ENCODE results near the gene UBE2O. TPM values are rescaled to one million over a fixed set of nuclear protein-coding genes. Genes with fewer than 3 reads are reported as not detected.
A peak's percentile ranks its signal among the peaks of the same experiment; 100 is the strongest.

Gene UBE2O
- total and polyA plus RNA-seq, 4 donors = 3.3 to 71.5 (median 9.2) TPM

- TF ChIP-seq YY1 (IDR thresholded peaks at IDR 0.05) (peak; percentile 10), NR2F2 (IDR thresholded peaks at IDR 0.05) (peak; percentile 10), RAD21 (IDR thresholded peaks at IDR 0.05) (peak in 1 of 2 donors; percentile 51), HNF4A (conservative IDR thresholded peaks at IDR 0.05) (no peak), CTCF (IDR thresholded peaks at IDR 0.05; ENCODE audit: low read depth, low read length, missing input control) (peak; percentile 18)
- no peak overlapping the region for H3K9ac ChIP-seq (ENCODE audit: low read depth in 1 of 2, low read length in 2 of 2)
- no peak for DNase-seq (ENCODE audit: low spot score)
Measured at GRCh38 chr17:76370261-76370993, 82.5 kb downstream of the UBE2O start.

DNA sequence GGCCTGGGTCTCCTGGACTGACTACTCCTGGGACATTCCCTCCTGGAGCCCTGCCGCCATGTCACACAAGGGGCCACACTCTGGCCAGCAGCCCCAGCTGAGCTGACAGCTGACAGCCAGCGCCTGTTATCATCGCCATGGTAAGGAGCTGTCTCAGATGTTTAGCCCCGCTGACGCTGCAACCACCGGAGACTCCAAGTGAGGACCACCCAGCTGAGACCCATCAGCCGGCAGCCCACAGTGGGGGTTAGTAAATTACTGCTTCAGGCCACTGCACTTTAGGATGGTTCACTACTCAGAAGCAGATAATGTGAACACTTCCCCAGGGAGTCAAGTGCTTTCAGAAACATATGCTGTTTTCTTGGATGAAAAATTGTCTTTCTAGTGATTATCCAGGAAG, 83.1 kb downstream of the UBE2O start:
- 86% methylated on average over 7 of the region's 7 CpGs for WGBS
- TF ChIP-seq, protein P1, sequence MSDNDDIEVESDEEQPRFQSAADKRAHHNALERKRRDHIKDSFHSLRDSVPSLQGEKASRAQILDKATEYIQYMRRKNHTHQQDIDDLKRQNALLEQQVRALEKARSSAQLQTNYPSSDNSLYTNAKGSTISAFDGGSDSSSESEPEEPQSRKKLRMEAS (IDR thresholded peaks at IDR 0.05) = no peak
- no peak for TF ChIP-seq YY1 (IDR thresholded peaks at IDR 0.05)
- TF ChIP-seq ZBTB33 (IDR thresholded peaks at IDR 0.05) = no peak
- TF ChIP-seq NR2F2 (IDR thresholded peaks at IDR 0.05) = no peak
- no peak for TF ChIP-seq SP1 (IDR thresholded peaks at IDR 0.05)
- TF ChIP-seq FOXA2 (IDR thresholded peaks at IDR 0.05) = no peak
- TF ChIP-seq HNF4A (conservative IDR thresholded peaks at IDR 0.05) = no peak
- TF ChIP-seq, protein P2, sequence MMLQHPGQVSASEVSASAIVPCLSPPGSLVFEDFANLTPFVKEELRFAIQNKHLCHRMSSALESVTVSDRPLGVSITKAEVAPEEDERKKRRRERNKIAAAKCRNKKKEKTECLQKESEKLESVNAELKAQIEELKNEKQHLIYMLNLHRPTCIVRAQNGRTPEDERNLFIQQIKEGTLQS (IDR thresholded peaks at IDR 0.05) = no peak
- no peak for TF ChIP-seq RXRA (IDR thresholded peaks at IDR 0.05)
- no peak for TF ChIP-seq FOXA1 (IDR thresholded peaks at IDR 0.05)
- no peak for TF ChIP-seq EGR1 (IDR thresholded peaks at IDR 0.05; ENCODE audit: low read depth in 2 of 2)
- no peak for TF ChIP-seq CTCF (IDR thresholded peaks at IDR 0.05; ENCODE audit: low read depth, low read length, missing input control)
- TF ChIP-seq HNF4G (IDR thresholded peaks at IDR 0.05) = no peak
- no peak for DNase-seq (ENCODE audit: low spot score)
- Histone ChIP-seq H3K27ac (ENCODE audit: low read depth in 1 of 2, low read length in 2 of 2) (peak overlapping the region in 1 of 2 donors; percentile 42), H3K27me3 (ENCODE audit: control insufficient read depth in 4 of 4, insufficient read depth in 4 of 4, low read length in 3 of 4) (no peaks in the 10 kb centered on the region), H3K4me1 (ENCODE audit: control insufficient read depth in 4 of 4, insufficient read depth in 4 of 4, low read length in 3 of 4) (no peaks in the 10 kb centered on the region), H3K4me3 (ENCODE audit: low read depth in 1 of 3, low read length in 3 of 3) (no peak overlapping the region), H3K9me3 (ENCODE audit: control insufficient read depth in 4 of 4, low read length in 3 of 4) (no peaks in the 10 kb centered on the region), H3K36me3 (ENCODE audit: control insufficient read depth in 4 of 4, insufficient read depth in 3 of 4, low read depth in 1 of 4, low read length in 3 of 4) (no peaks in the 10 kb centered on the region), H3K9ac (ENCODE audit: low read depth in 1 of 2, low read length in 2 of 2) (no peak overlapping the region)

More at GRCh38 chr17:76370261-76370993, 82.5 kb downstream of the UBE2O start:
- WGBS = 61% methylated on average over 11 of the region's 11 CpGs
- Histone ChIP-seq H3K4me3 (ENCODE audit: low read depth in 1 of 3, low read length in 3 of 3) (no peak overlapping the region), H3K36me3 (ENCODE audit: control insufficient read depth in 4 of 4, insufficient read depth in 3 of 4, low read depth in 1 of 4, low read length in 3 of 4) (no peaks in the 10 kb centered on the region), H3K27me3 (ENCODE audit: control insufficient read depth in 4 of 4, insufficient read depth in 4 of 4, low read length in 3 of 4) (no peaks in the 10 kb centered on the region), H3K9me3 (ENCODE audit: control insufficient read depth in 4 of 4, low read length in 3 of 4) (no peaks in the 10 kb centered on the region), H3K4me1 (ENCODE audit: control insufficient read depth in 4 of 4, insufficient read depth in 4 of 4, low read length in 3 of 4) (no peaks in the 10 kb centered on the region), H3K27ac (ENCODE audit: low read depth in 1 of 2, low read length in 2 of 2) (peak overlapping the region in 1 of 2 donors; percentile 42)

Data from liver (tissue), 9 donors.